ENCODE data around the gene LYSMD2.
A peak's percentile ranks its signal among the peaks of the same experiment; 100 is the strongest.
"Not testable (repeated sequence)": the region's sequence is repeated elsewhere in the genome, so short reads cannot be mapped to it uniquely, and the experiment has no call there.

Gene LYSMD2, protein sequence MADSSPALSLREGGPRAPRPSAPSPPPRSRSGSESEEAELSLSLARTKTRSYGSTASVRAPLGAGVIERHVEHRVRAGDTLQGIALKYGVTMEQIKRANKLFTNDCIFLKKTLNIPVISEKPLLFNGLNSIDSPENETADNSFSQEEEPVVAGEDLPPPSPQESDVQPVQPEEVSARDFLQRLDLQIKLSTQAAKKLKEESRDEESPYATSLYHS

DNA sequence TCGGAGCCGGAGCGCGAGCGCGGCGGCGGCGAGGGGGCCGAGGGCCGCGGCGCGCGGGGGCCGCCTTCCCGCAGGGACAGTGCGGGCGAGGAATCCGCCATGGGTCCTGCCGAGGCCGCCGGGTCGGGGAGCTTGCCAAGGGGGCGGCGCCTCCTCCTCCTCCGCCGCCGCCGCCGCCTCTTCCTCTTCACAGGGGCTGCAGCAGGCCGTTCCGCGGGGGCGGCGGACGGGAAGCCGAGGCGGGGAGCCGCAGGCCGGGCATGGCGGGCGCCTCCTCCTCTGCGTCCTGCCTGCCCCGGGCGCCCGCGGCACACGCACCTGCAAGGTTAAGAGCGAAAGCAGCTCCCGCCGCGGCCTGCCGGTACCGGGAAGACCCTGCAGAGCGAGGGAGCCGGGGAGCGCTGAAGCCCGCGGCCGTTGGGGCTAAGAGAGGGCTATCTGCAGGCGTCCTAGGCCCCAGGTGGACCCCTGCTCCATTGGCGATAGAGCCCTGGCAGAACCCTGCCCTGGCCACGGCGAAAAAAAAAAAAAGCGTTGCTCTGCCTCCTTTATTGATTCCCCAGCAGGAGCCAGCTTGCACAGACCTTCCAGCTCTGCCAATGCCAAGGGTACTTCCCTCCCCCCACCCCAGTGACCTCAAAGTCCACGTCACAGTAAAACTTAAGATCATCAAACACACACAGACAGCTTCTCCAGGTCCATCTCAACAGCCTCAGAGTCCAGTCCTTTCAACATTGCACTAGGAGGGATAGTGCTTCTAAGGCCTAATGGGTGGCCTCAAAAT is at the start of gene LYSMD2:
Gene LYSMD2, minus strand, starts transcription at position 134 of the 784 bp plus-strand sequence. Its CDS starts 33 bp downstream, at position 101.
- peak in 1 of 2 donors; percentile 36 for DNase-seq (ENCODE audit: low read depth in 1 of 2, low spot score in 1 of 2)

GRCh38 chr15:51787130-51787529 is 49.7 kb upstream of the LYSMD2 start:
- not testable (repeated sequence) for DNase-seq (ENCODE audit: low read depth in 1 of 2, low spot score in 1 of 2)

DNA sequence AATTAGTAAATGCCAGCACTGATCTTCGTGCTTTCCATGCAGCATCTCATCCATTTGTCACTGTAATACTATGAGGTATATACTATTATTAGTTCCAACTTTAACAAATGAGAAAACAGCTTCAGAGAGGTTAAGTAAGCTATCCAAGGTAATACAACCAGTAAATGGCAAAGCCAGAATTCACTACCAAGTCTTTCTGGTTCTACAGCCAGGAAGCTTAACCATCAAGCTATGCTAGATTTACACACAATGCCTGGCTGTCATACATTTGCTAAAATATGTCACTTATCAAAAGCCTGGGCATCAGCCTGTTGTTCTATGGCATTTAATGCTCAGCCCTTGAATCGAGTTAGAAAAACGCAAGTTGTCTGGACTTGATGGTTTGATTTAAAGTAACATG is 46.5 kb upstream of the LYSMD2 start:
- no peak for DNase-seq (ENCODE audit: low read depth in 1 of 2, low spot score in 1 of 2)

DNA sequence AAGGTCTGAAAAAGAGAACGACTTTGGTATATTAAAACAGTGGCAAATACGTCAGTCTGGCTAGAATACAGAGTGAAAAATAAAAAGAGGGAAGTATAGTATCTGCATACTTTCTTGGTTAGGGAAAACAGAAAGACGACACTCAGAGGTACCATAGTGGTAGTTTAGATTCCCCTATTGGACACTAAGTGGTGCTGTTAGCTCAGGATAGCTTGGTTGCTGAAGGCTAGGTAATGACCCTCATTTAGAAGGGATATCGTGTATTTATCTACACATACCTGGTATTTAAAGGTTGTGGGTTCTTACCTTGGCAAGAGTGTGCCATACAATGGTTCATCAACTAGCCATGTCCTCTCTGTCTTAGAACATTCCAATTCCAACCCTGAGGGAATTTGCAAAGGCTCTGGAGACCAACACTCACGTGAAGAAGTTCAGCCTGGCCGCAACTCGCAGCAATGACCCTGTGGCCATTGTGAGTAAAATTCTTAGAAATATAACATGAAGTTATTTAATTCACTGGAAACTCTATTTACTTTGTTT is 45.0 kb upstream of the LYSMD2 start:
- no peak for DNase-seq (ENCODE audit: low read depth in 1 of 2, low spot score in 1 of 2)

- DNase-seq (ENCODE audit: low read depth in 1 of 2, low spot score in 1 of 2): no peak
Measured at GRCh38 chr15:51781506-51781905, 44.1 kb upstream of the LYSMD2 start.

DNA sequence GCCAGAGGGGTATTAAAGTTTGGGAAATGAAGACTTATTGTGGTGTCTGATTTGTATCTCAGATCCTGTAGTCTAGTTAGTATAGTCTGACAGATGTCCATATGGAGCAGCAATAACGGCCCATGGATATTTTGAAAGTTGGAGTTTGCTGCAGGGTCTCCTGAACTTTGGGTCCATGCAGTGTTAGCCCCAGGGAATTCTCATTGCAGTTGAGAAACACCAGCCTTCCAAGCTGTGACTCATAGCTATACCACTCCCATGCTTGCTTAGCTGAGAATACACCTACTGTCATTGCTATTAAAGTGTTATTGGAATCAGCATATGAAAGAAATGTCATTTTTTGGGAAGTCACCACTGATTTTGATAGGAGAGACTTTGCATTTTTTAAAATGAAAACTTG is 43.2 kb upstream of the LYSMD2 start:
- no peak for DNase-seq (ENCODE audit: low read depth in 1 of 2, low spot score in 1 of 2)

- peak in 1 of 2 donors; percentile 59 for DNase-seq (ENCODE audit: low read depth in 1 of 2, low spot score in 1 of 2)
Measured at GRCh38 chr15:51776952-51777569, 39.6 kb upstream of the LYSMD2 start.

DNA sequence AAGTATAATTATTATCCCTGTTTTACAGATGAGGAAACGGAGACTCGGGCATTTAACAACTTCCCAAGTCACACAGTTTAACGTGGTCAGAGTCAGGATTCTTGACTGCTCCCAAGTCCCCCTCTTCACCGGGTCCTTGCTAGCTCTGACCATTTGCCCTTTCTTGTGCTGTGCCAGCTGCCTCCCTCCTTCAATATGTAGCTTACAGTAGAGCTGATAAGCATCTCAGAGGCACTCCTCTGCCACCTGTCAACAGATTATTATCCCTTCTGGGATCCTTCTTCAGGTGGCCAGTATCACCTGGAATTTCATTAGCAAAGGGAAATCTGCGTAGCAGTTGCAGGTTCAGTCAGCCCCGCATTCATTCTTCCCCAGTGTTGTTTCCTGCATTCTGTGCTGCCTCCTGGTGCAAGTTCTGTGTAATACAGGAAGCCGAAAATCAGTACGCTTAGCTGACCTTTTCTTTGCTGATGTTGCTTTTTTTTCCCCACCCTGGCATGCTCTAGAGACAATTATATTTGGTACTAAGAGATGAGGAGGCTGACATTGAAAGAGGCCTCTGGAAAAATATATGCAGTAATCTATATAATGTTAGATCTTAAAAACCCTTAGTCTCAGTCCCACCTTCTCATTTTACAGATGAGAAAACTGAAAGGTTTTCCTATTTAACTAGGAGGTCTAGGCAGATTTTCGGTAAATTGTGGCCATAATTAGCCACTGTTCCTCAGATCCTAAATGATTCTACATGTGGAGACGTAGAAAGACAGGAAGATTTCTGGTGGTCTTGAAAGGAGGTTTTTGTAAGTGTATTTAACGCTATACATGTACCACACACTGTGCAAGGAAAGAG is 38.7 kb upstream of the LYSMD2 start:
- peak in 1 of 2 donors; percentile 32 for DNase-seq (ENCODE audit: low read depth in 1 of 2, low spot score in 1 of 2)

DNA sequence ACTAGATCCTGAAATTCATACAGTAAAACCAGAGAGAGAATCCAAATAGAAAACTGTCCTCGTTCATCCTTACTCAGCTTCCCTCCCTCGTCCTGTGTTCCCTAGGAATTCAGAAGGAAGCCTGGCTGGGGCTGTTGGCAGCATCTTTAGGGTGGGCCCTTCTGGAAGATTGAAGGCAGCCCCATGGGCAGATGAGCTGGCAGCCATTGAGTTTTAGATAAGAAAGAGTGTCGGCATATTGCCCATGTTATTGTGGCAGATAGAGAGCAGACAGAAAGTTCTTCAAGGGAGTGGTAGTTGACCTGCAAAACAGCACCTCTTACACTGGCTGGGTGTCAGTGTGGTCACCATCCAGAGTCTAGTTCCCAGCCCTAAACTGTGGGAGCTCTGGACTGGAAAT is 37.5 kb upstream of the LYSMD2 start:
- no peak for DNase-seq (ENCODE audit: low read depth in 1 of 2, low spot score in 1 of 2)

DNA sequence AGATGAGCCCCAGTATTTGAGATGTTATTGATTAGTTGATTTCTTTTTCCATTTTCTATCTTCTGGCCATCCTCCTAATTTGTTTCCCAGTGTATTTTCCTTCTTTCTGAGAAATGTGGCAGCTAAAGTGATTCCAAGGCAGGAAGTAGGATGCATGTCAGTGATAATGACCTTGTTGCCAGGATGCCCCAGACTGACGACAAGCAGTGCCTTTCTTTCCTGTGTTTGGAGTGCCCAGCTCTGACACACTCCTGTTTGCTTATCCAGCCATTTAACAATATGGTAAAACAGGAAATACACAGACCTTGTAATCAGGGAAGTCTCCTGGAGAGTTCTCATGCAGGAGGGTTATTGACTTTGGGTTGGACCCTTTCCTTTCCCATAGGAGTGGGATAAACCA is 34.3 kb upstream of the LYSMD2 start:
- DNase-seq (ENCODE audit: low read depth in 1 of 2, low spot score in 1 of 2): no peak

- DNase-seq (ENCODE audit: low read depth in 1 of 2, low spot score in 1 of 2): no peak
Measured at GRCh38 chr15:51770902-51771301, 33.4 kb upstream of the LYSMD2 start.

DNA sequence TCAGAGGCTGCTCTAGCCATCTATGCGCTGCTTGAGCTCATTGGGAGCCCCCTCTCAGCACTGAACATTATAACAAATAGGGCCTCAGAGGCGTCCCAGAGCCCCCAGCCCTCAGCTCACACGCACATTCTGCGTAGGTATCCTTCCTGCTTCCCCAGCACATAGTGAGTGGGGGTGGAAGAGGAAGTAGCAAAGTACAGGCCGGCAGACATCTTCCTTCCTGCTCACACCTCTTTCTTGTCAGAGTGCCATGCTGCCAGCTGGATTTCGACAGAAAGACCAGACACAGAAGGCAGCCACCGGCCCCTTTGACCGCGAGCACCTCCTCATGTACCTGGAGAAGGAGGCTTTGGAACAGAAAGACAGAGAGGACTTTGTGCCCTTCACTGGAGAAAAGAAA is 30.6 kb upstream of the LYSMD2 start:
- no peak for DNase-seq (ENCODE audit: low read depth in 1 of 2, low spot score in 1 of 2)

GRCh38 chr15:51766341-51766740 is 28.9 kb upstream of the LYSMD2 start:
- no peak for DNase-seq (ENCODE audit: low read depth in 1 of 2, low spot score in 1 of 2)

GRCh38 chr15:51765751-51766150 is 28.3 kb upstream of the LYSMD2 start:
- no peak for DNase-seq (ENCODE audit: low read depth in 1 of 2, low spot score in 1 of 2)

- no peak for DNase-seq (ENCODE audit: low read depth in 1 of 2, low spot score in 1 of 2)
Measured at GRCh38 chr15:51760805-51761204, 23.4 kb upstream of the LYSMD2 start.

- no peak for DNase-seq (ENCODE audit: low read depth in 1 of 2, low spot score in 1 of 2)
Measured at GRCh38 chr15:51759557-51760070, 22.2 kb upstream of the LYSMD2 start.

DNA sequence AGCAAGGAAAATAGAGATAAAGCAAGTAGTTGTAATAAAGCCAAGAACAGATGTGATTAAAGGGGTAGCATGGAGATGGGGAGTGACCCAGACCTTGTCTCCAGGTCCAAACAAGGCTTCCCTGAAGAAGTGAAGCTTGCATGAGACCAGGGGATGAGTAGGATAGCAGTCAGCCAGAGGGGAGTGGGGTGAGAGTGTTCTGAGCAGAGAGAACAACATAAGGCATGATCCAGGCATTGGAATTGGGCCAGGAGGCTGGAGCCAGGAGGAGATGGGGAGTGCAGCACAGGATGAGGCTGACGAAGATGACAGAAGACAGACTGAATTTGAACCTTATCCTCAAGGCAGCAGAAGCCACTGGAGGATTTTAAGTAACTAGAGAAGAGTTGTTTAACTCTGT is 21.2 kb upstream of the LYSMD2 start:
- DNase-seq (ENCODE audit: low read depth in 1 of 2, low spot score in 1 of 2): no peak

DNA sequence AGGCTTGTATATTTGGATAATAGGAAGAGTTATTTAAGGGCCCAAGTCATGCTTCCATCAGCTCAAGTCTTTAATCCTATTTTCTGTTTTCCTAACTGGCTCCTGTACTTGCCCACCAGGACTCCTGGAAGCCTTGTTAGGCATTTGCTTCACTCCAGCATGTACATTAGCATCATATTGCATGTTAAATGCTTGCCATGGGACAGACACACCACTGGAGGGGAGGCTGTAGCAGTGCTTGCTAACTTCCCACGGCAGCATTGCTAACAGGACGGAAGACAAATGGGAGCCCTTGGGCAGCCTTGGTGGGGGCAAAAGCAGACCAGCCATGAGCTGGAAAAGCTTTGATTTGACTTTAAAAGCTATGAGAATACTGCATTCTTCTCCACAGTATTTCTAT is 20.0 kb upstream of the LYSMD2 start:
- DNase-seq (ENCODE audit: low read depth in 1 of 2, low spot score in 1 of 2): no peak

DNA sequence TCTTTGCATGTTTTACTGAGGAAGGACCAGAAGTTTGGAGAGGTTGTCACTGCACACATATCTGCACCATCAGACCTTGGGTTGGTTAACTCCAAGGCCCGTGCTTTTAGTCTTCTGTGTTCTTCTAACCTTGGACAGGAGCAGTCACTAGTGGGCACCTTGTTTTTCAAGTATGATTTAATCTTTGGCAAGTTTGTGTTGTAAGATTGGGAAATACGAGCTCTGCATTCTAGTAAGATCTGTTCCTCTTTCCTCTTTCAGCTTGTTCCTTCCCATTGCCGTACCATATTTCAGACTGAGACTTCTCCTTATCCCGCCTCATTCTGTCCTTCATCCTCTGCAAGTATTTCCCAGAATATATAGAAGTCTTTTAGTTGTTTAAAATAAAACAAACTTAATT is 19.0 kb upstream of the LYSMD2 start:
- no peak for DNase-seq (ENCODE audit: low read depth in 1 of 2, low spot score in 1 of 2)

- DNase-seq (ENCODE audit: low read depth in 1 of 2, low spot score in 1 of 2): no peak
Measured at GRCh38 chr15:51755790-51756189, 18.3 kb upstream of the LYSMD2 start.

GRCh38 chr15:51754267-51754666 is 16.8 kb upstream of the LYSMD2 start:
- no peak for DNase-seq (ENCODE audit: low read depth in 1 of 2, low spot score in 1 of 2)
